Keratinocyte (primary cell): ENCODE data around the gene TRPV2. TPM values are rescaled to one million over a fixed set of nuclear protein-coding genes. Genes with fewer than 3 reads are reported as not detected.

Source experiments
- DNase-seq: peaks from one replicate; pipeline ENCODE4 v3.0.0-alpha.2; 2011; ENCODE audit warnings: low read depth, missing footprints, low spot score
- FAIRE-seq: peaks from 2 replicates; lab custom pipeline; 2011; peaks lifted over from hg19 to GRCh38; lab: Jason Lieb, UNC
- H2AFZ ChIP-seq: 2 replicates; pipeline ENCODE4 v1.6.0; 2012; ENCODE audit warnings: low read length, control low read depth, inconsistent platforms; ENCODE audit not compliant: control insufficient read depth
- H3K27ac ChIP-seq: 2 replicates; pipeline ENCODE4 v1.5.1; 2011; ENCODE audit warnings: low read length; ENCODE audit not compliant: control insufficient read depth, insufficient read depth
- H3K27me3 ChIP-seq: 3 replicates; pipeline ENCODE4 v1.6.0; 2011; ENCODE audit warnings: low read length; ENCODE audit not compliant: control insufficient read depth, insufficient read depth; ENCODE audit errors: extremely low read depth
- H3K36me3 ChIP-seq, 2 experiments: 2 replicates in 1 of 2; 3 replicates in 1 of 2; pipeline ENCODE4 v1.5.1; 2011; ENCODE audit warnings: low read length in 2 of 2, mild to moderate bottlenecking in 1 of 2; ENCODE audit not compliant: control insufficient read depth in 2 of 2, insufficient read depth in 2 of 2; ENCODE audit errors: extremely low read depth in 1 of 2
- H3K4me1 ChIP-seq: 3 replicates; pipeline ENCODE4 v1.5.1; 2011; ENCODE audit warnings: low read length; ENCODE audit not compliant: control insufficient read depth, insufficient read depth; ENCODE audit errors: extremely low read depth
- H3K4me2 ChIP-seq: 3 replicates; pipeline ENCODE4 v1.6.0; 2011; ENCODE audit warnings: low read depth, low read length; ENCODE audit not compliant: control insufficient read depth, insufficient read depth; ENCODE audit errors: extremely low read depth
- H3K4me3 ChIP-seq, 3 experiments: fragments of 200-600 bp in 1 of 3; sonication (generic) in 1 of 3; 2 replicates in 2 of 3; 3 replicates in 1 of 3; pipeline ENCODE4 v1.5.1; 2011 to 2016; ENCODE audit warnings: low read length in 3 of 3, mild to moderate bottlenecking in 3 of 3, control low read depth in 2 of 3, inconsistent platforms in 1 of 3, low read depth in 1 of 3, mixed read lengths in 1 of 3, mixed run types in 1 of 3, moderate library complexity in 1 of 3; ENCODE audit not compliant: control insufficient read depth in 2 of 3, insufficient read depth in 2 of 3; ENCODE audit errors: extremely low read depth in 1 of 3
- H3K79me2 ChIP-seq: 2 replicates; pipeline ENCODE4 v1.6.0; 2012; ENCODE audit warnings: low read length; ENCODE audit not compliant: control insufficient read depth, insufficient read depth
- H3K9ac ChIP-seq: 3 replicates; pipeline ENCODE4 v1.6.0; 2011; ENCODE audit warnings: low read length; ENCODE audit not compliant: control insufficient read depth, insufficient read depth; ENCODE audit errors: extremely low read depth
- H3K9me1 ChIP-seq: 3 replicates; pipeline ENCODE4 v1.6.0; 2011; ENCODE audit warnings: low read length; ENCODE audit not compliant: control insufficient read depth, insufficient read depth; ENCODE audit errors: extremely low read depth
- H3K9me3 ChIP-seq: 2 replicates; pipeline ENCODE4 v1.5.1; 2012; ENCODE audit warnings: low read depth, low read length; ENCODE audit not compliant: control insufficient read depth
- H4K20me1 ChIP-seq: 3 replicates; pipeline ENCODE4 v1.6.0; 2011; ENCODE audit warnings: low read length; ENCODE audit not compliant: control insufficient read depth, insufficient read depth; ENCODE audit errors: extremely low read depth
- CTCF ChIP-seq, 3 experiments: IDR thresholded peaks in 1 of 3; conservative IDR thresholded peaks in 1 of 3; optimal IDR thresholded peaks in 1 of 3; 2 replicates in 2 of 3; 3 replicates in 1 of 3; pipeline versions ENCODE3 to v1.5.1; 2011; ENCODE audit warnings: low read length in 3 of 3, mild to moderate bottlenecking in 3 of 3, moderate library complexity in 2 of 3, control low read depth in 1 of 3, inconsistent platforms in 1 of 3; ENCODE audit not compliant: insufficient read depth in 2 of 3; ENCODE audit errors: extremely low read depth in 1 of 3
- EZH2 ChIP-seq: IDR thresholded peaks from one replicate; pipeline ENCODE4 v1.6.1; 2012; ENCODE audit warnings: inconsistent platforms, mild to moderate bottlenecking, low read length, moderate library complexity
- dilution Hi-C: fragments of 300-500 bp; cut with MboI; formaldehyde crosslinking; loops from one replicate; pipeline ENCODE4 v1.7.0; 2020; ENCODE audit warnings: low sequenced_read_pairs; ENCODE audit not compliant: extremely low pct_ligation_motif_present
- polyA plus RNA-seq, 5 experiments: library from polyadenylated mRNA; depleted of rRNA in 3 of 5; stranded (reverse) in 3 of 5; stranded (forward) in 1 of 5; unstranded in 1 of 5; fragments of >200 nt; gene quantifications; 1 replicate in 1 of 5; 2 replicates in 3 of 5; 3 replicates in 1 of 5; pipeline versions ENCODE4 v1.2.1 to v1.2.3, GENCODE V29; 2011 to 2012; ENCODE audit warnings: missing spikeins in 2 of 5, low read depth in 1 of 5, low replicate concordance in 1 of 5

TRPV2 gene
- polyA plus RNA-seq, 1 donor (not counting 4 experiments of a cell fraction or from before 2014, with no cell fraction given), result 0.09 TPM

GRCh38 chr17:16478649-16479048 is 63.3 kb downstream of the TRPV2 start:
- no peak for TF ChIP-seq CTCF (optimal IDR thresholded peaks at IDR 0.05 in 1 of 3, IDR thresholded peaks at IDR 0.05 in 1 of 3, conservative IDR thresholded peaks at IDR 0.05 in 1 of 3; ENCODE audit: extremely low read depth in 1 of 3, insufficient read depth in 2 of 3, low read length in 3 of 3)
- no peak for TF ChIP-seq EZH2
- H3K4me3 ChIP-seq, result no peak overlapping the region
- peaks cover 21% of the 10 kb centered on the region for H3K27me3 ChIP-seq
- H3K27ac ChIP-seq, result no peak overlapping the region
- no peaks in the 10 kb centered on the region for H3K79me2 ChIP-seq
- H2AFZ ChIP-seq, result no peak overlapping the region
- H3K4me1 ChIP-seq, result no peaks in the 10 kb centered on the region
- no peaks in the 10 kb centered on the region for H3K36me3 ChIP-seq
- H3K9me3 ChIP-seq, result no peaks in the 10 kb centered on the region
- no peaks in the 10 kb centered on the region for H4K20me1 ChIP-seq
- H3K9ac ChIP-seq, result no peak overlapping the region
- FAIRE-seq (no peak), DNase-seq (no peak)
- H3K4me2 ChIP-seq, result no peak overlapping the region
- dilution Hi-C loops, result no loop called here
- H3K9me1 ChIP-seq, result no peaks in the 10 kb centered on the region

GRCh38 chr17:16479264-16479663 is 63.9 kb downstream of the TRPV2 start:
- TF ChIP-seq CTCF (optimal IDR thresholded peaks at IDR 0.05 in 1 of 3, IDR thresholded peaks at IDR 0.05 in 1 of 3, conservative IDR thresholded peaks at IDR 0.05 in 1 of 3; ENCODE audit: extremely low read depth in 1 of 3, insufficient read depth in 2 of 3, low read length in 3 of 3), result no peak
- FAIRE-seq (no peak), DNase-seq (no peak)
- Histone ChIP-seq H3K27ac (no peak overlapping the region), H4K20me1 (no peaks in the 10 kb centered on the region), H3K36me3 (no peaks in the 10 kb centered on the region), H3K4me1 (no peaks in the 10 kb centered on the region), H3K9me3 (no peaks in the 10 kb centered on the region), H3K79me2 (no peaks in the 10 kb centered on the region), H3K4me3 (no peak overlapping the region), H2AFZ (no peak overlapping the region), H3K4me2 (no peak overlapping the region), H3K9me1 (no peaks in the 10 kb centered on the region), H3K9ac (no peak overlapping the region), H3K27me3 (peaks cover 22% of the 10 kb centered on the region)
- dilution Hi-C loops, result no loop called here
